Measurements from ENCODE around the gene C2CD4B.

Gene C2CD4B

DNA sequence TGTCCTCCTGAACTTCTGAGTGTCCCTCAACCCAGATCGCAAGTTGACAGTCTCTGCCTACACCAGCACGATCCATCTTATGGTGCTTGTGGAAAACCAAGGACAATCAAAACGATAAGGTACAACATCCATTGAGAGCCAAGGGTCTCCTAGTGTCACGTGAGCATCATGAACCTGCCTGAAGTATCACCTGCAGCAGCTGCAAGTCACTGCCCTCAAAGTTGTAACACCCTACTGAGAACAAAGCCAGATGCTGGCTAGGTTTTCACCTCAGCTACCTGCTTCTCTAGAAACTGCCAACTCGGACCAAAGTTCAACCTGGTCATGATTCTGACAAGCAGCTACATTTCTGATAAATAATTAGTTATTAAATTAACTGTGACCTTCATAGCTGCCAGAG is 17.5 kb downstream of the C2CD4B start:
- DNase-seq (ENCODE audit: low read depth, low spot score): no peak

DNA sequence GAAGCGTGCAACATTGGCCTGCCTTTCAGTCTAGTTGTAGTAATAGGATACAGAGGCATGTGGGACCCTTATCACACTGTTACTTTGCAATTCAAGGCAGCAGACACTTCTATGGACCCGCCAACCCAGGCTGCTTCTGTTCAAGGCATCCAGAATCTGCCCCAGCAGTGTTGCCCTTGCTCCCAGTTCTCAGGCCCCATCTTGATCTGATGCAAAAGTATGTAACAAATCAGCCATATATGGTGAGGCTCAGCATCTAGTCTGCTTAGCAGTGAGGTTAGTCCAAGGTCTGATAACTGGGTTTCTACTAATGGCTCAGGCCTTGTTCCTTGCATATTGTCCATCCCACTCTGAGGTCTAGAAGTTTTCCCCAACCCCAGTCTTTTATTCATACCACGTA is 17.9 kb downstream of the C2CD4B start:
- DNase-seq (ENCODE audit: low read depth, low spot score): no peak

- no peak for DNase-seq (ENCODE audit: low read depth, low spot score)
These were observed 19.9 kb downstream of the C2CD4B start for GRCh38 chr15:62145015-62145735.

GRCh38 chr15:62142736-62143135 is 22.3 kb downstream of the C2CD4B start:
- DNase-seq (ENCODE audit: low read depth, low spot score): no peak

DNA sequence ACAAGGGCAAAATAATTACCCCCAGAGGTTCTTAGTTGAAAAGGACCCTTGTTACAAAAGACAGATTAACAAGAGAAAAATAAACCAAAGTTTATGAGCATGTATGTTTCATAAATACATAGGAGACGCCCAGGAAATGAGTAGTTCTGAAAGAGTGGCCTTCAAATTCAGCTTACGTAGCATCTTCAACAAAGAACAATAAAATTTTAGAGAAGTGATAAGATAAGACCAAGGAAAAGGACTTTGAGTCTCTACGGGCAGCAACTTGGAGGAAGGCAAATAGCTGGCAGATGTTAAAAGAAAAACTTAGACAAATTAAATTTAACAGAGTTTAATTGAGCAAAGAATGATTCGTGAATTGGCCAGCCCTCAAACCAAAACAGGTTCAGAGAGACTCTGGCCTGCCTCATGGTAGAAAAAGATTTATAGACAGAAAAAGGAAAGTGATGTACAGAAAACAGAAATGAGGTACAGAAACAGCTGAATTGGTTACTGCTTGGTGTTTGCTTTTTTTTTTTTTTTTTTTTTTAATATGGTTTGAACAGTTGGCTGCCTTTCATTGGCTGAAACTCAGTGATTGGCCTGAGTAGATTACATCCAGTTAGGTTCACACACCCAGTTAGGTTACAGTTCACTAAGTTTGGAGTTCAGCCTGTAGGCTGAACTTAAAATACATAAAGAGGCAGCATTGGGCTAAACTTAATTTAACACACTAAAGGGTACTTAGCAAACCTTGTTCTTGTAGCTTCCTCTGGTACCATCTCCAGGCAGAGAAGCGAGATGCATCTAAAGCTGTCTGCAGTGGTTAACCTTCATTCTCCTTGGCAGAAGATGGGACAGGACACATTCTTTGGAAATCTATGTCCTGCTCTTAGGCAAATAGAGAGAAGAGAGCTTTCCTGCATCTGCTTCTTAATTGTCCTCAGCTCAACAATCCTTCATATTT is 23.2 kb downstream of the C2CD4B start:
- no peak for DNase-seq (ENCODE audit: low read depth, low spot score)

GRCh38 chr15:62141200-62141599 is 23.9 kb downstream of the C2CD4B start:
- DNase-seq (ENCODE audit: low read depth, low spot score): no peak

DNA sequence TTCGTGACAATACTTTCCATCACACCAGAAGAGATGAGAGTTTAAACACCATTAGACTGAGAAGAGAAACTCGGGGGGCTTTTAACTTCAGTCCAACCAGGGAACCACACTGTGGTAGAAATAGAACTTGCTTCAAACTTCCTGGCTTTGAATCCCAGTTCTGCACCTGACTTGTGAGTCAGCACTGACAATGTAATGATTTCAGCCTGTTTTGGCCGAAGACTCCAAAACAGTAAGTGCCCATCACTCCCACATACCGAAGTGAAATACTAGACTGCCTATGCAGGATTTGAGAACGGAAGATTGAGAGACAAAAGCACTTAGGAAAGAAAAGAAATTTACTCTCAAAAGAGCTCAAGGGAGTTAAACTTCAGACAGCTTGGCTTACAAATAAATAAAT is 27.0 kb downstream of the C2CD4B start:
- peak; percentile 79 for DNase-seq (ENCODE audit: low read depth, low spot score)

GRCh38 chr15:62136911-62137865 is 27.9 kb downstream of the C2CD4B start:
- no peak for DNase-seq (ENCODE audit: low read depth, low spot score)

DNA sequence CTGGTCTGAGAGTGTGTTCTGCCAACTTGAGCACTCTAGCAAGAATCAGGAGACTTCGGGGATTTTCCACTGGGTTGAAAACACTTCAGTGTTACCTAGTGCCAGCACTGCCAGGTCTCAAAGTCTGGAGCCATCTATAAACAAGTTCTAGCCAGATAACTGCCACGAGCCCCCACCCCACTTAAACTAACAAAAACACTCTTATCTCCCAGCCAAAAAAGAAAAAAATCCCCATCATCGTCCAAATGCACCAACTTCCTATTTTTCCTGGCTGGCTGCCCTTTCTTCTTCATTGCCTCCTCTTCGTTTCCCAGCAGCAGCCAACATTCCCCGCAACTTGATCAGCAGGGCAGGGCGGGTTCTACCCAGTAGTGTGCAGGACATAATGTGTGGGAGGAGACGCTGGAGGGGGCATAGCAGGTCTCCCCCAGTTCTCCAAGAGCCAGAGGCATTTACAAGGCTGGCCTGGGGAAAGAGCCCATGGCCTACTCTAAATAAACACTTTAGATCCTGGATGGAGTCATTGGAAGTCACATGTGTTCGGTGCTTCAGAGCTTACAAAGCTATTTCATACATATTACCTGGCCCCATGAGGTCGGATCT is 29.5 kb downstream of the C2CD4B start:
- peak; percentile 49 for DNase-seq (ENCODE audit: low read depth, low spot score)

GRCh38 chr15:62133141-62133540 is 31.9 kb downstream of the C2CD4B start:
- no peak for DNase-seq (ENCODE audit: low read depth, low spot score)

- no peak for DNase-seq (ENCODE audit: low read depth, low spot score)
These were observed 36.2 kb downstream of the C2CD4B start for GRCh38 chr15:62128916-62129315.

GRCh38 chr15:62126364-62126763 is 38.7 kb downstream of the C2CD4B start:
- no peak for DNase-seq (ENCODE audit: low read depth, low spot score)

GRCh38 chr15:62125773-62126172 is 39.3 kb downstream of the C2CD4B start:
- DNase-seq (ENCODE audit: low read depth, low spot score): peak; percentile 24

GRCh38 chr15:62124973-62125303 is 40.1 kb downstream of the C2CD4B start:
- DNase-seq (ENCODE audit: low read depth, low spot score): no peak

DNA sequence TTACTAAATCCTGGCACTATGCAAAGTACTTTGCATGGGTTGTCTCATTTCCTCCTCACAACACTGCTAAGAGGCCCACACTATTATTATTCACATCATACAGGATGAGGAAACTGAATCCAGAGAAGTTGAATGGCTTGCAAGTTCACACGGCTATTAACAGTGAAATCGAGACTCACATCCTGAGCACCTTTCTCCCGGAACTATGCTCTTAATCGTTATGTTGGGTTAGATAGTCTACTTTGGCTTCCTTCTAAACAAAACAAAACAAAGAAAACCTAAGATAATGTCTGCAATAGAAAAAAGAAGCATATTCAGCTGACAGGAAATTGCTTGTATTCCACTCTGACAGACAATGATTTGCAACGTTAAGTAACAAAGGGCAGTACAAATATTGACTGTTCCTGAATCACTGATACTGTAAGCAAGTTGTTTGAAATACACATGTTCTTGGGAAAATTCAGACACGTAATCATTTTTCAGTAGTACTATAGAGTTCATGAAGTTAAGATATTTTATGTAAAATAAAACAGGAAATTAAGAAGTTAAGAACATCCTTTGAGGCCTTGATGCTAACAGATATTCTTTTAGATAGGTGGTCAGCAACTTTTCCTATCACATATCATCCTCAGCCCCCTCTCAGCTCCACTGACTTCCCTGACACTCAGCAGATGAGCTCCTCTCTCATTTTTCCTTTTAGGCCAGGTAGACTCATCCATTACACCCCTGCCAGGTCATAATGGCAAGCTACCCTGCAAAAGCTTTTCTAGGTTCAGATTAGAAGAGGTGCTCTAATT is 40.7 kb downstream of the C2CD4B start:
- no peak for DNase-seq (ENCODE audit: low read depth, low spot score)

DNA sequence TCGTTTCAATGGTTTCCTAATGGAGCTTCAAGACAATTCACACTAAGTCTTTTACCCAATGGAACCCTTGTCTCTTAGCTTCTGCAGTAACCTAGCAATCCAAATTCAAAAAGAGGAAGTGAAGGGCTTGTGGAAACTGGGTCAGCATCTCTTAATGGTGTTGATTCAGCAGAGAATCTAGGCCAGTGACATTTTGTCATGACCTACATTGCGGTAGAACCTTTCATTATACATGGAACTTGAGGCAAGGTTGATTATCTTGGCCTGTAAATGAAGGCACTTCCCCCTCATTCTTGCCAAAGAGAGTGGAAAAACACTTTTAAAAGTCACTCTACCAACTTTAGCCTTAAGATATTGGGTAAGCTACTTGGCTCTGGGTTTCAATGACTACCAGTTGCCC is 42.8 kb downstream of the C2CD4B start:
- no peak for DNase-seq (ENCODE audit: low read depth, low spot score)

GRCh38 chr15:62121273-62122015 is 43.6 kb downstream of the C2CD4B start:
- no peak for DNase-seq (ENCODE audit: low read depth, low spot score)

DNA sequence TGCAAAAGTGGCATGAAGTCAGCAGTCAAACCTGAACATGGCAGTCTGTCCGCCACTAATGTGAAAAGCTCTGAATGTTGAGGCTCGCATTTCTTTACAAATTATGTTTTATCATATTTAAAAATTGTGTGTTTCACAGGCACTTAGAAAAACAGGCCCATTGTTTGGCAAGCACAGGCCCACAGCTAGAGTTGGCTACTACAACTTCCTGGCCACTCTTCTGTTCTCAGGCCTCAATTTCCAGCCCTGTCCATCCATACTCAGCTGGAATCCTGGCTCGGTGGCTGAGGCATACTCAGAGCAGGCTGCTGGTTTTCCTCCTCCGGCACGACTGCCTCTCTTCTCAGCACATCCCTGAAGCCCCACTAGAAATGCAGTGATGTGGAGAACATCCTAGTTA is 44.3 kb downstream of the C2CD4B start:
- DNase-seq (ENCODE audit: low read depth, low spot score): no peak

GRCh38 chr15:62119874-62120273 is 45.2 kb downstream of the C2CD4B start:
- no peak for DNase-seq (ENCODE audit: low read depth, low spot score)
